ENCODE measurements around the gene TMEM54. TPM values are rescaled to one million over a fixed set of nuclear protein-coding genes. Genes with fewer than 3 reads are reported as not detected.

TMEM54 gene
- total and polyA plus RNA-seq, 2 experiments from 2014 or later = 24.8 to 64.7 TPM

GRCh38 chr1:32917521-32917920 is 16.3 kb upstream of the TMEM54 start:
- no peak for TF ChIP-seq EZH2phosphoT487 (IDR thresholded peaks at IDR 0.05; ENCODE audit: low read depth, severe bottlenecking, unreplicated experiment)
- no peak for TF ChIP-seq CTCF (IDR thresholded peaks at IDR 0.05; ENCODE audit: poor library complexity)
- TF ChIP-seq EZH2 (IDR thresholded peaks at IDR 0.05; ENCODE audit: borderline replicate concordance) = no peak
- Histone ChIP-seq H2AFZ (no peak overlapping the region), H3K27ac (no peak overlapping the region), H3K36me3 (replicated peaks; ENCODE audit: insufficient read depth, low read depth) (no peaks in the 10 kb centered on the region), H3K79me2 (no peaks in the 10 kb centered on the region), H3K27me3 (no peaks in the 10 kb centered on the region), H3K4me2 (no peak overlapping the region), H3K9me2 (replicated peaks; ENCODE audit: insufficient read depth) (no peaks in the 10 kb centered on the region), H3K4me3 (no peak overlapping the region), H3K9me3 (ENCODE audit: low read depth) (no peaks in the 10 kb centered on the region), H3K4me1 (ENCODE audit: insufficient read depth) (no peaks in the 10 kb centered on the region), H4K20me1 (ENCODE audit: insufficient read depth, poor library complexity, severe bottlenecking) (no peaks in the 10 kb centered on the region)
- DNase-seq (ENCODE audit: low spot score) = no peak
- WGBS (ENCODE audit: low lambda C conversion rate, missing lambda C conversion rate) = 91% methylated on average over 7 of the region's 7 CpGs

- Histone ChIP-seq H4K20me1 (ENCODE audit: insufficient read depth, poor library complexity, severe bottlenecking) (no peaks in the 10 kb centered on the region), H3K27ac (no peak overlapping the region), H3K27me3 (no peaks in the 10 kb centered on the region), H3K79me2 (no peaks in the 10 kb centered on the region), H3K9me2 (replicated peaks; ENCODE audit: insufficient read depth) (no peaks in the 10 kb centered on the region), H3K36me3 (replicated peaks; ENCODE audit: insufficient read depth, low read depth) (no peaks in the 10 kb centered on the region), H3K4me3 (no peak overlapping the region), H3K4me1 (ENCODE audit: insufficient read depth) (no peaks in the 10 kb centered on the region), H3K9me3 (ENCODE audit: low read depth) (no peaks in the 10 kb centered on the region), H3K4me2 (no peak overlapping the region), H2AFZ (no peak overlapping the region)
- no peak for DNase-seq (ENCODE audit: low spot score)
- WGBS (ENCODE audit: low lambda C conversion rate, missing lambda C conversion rate) = 96% methylated on average over 12 of the region's 12 CpGs
- TF ChIP-seq EZH2 (IDR thresholded peaks at IDR 0.05; ENCODE audit: borderline replicate concordance) (no peak), EZH2phosphoT487 (IDR thresholded peaks at IDR 0.05; ENCODE audit: low read depth, severe bottlenecking, unreplicated experiment) (no peak), CTCF (IDR thresholded peaks at IDR 0.05; ENCODE audit: poor library complexity) (no peak)
These were observed 14.8 kb upstream of the TMEM54 start for GRCh38 chr1:32915766-32916706.

GRCh38 chr1:32910319-32910718 is 9.1 kb upstream of the TMEM54 start:
- 93% methylated on average over 5 of the region's 5 CpGs for WGBS (ENCODE audit: low lambda C conversion rate, missing lambda C conversion rate)
- Histone ChIP-seq H3K27me3 (no peaks in the 10 kb centered on the region), H3K36me3 (replicated peaks; ENCODE audit: insufficient read depth, low read depth) (no peaks in the 10 kb centered on the region), H3K4me3 (no peak overlapping the region), H3K79me2 (no peaks in the 10 kb centered on the region), H3K9me3 (ENCODE audit: low read depth) (no peaks in the 10 kb centered on the region), H4K20me1 (ENCODE audit: insufficient read depth, poor library complexity, severe bottlenecking) (no peaks in the 10 kb centered on the region), H3K9me2 (replicated peaks; ENCODE audit: insufficient read depth) (no peaks in the 10 kb centered on the region), H3K4me1 (ENCODE audit: insufficient read depth) (peaks cover 3% of the 10 kb centered on the region), H3K4me2 (no peak overlapping the region), H2AFZ (no peak overlapping the region), H3K27ac (no peak overlapping the region)
- DNase-seq (ENCODE audit: low spot score) = no peak
- no peak for TF ChIP-seq EZH2phosphoT487 (IDR thresholded peaks at IDR 0.05; ENCODE audit: low read depth, severe bottlenecking, unreplicated experiment)
- no peak for TF ChIP-seq CTCF (IDR thresholded peaks at IDR 0.05; ENCODE audit: poor library complexity)
- TF ChIP-seq EZH2 (IDR thresholded peaks at IDR 0.05; ENCODE audit: borderline replicate concordance) = no peak
